ENCODE results near the gene EPHB2.
"Not testable (repeated sequence)": the region's sequence is repeated elsewhere in the genome, so short reads cannot be mapped to it uniquely, and the experiment has no call there.

EPHB2 gene

DNA sequence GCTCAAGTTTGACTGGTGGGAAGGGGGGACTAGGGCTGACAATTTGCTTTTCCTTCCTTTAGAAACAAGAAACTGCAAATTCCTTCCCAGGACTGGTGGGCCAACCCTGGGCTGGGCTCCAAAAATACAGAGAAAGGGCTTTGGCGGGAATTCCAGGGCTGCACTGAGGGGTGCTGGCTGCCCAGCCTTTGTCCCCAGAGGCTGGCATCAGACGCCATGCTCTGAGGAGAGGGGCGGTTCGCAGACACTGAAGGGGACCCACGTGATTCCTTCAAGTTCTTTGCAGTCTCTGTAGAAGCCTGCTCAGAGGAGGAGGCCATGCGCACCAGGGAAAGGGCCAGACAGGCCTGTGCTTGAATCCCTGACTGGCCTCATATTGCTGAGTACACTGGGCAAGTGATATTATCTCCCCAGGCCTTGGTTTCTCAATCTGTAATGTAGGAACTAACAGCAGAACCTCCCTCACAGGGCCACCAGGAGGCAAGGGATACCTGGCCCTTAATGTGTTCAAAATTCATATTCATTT is 119.5 kb downstream of the EPHB2 start:
- Mint-ChIP-seq H3K9me3 (no peaks in the 10 kb centered on the region), H3K27me3 (peaks cover 17 to 27% of the 10 kb centered on the region in 2 donors), H3K4me1 (no peaks in the 10 kb centered on the region), H3K36me3 (no peaks in the 10 kb centered on the region), H3K27ac (no peak overlapping the region), H3K4me3 (no peak overlapping the region)
- DNase-seq: no peak
- ATAC-seq (replicated peaks): no peak

DNA sequence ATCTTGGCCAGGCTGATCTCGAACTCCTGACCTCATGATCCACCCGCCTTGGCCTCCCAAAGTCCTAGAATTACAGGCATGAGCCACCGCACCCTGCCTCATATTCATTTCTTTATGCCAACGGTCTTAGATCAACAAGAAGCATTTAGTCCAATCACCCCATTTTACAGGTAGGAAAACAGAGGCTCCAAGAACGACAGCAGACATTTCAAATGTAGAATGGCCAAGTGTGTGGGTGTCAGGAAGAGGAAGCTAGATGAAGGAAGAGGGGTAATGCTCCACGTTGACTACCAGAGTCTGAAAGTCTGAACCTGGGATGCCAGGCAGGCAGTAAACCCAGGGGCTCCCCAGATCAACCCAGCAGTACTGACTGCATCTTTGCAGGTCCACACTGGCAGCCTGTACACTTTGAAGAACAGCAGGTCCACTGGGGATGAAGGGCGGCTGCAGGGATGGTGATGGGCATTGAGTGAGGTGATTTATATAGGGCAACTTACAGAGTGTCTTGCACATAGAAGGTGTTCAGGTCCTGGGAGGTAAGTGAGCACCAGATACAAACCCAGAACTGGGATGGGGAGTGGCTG is 120.2 kb downstream of the EPHB2 start:
- no peak overlapping the region for H3K27ac Mint-ChIP-seq
- peaks cover 13 to 24% of the 10 kb centered on the region in 2 donors for H3K27me3 Mint-ChIP-seq
- DNase-seq (no peak), ATAC-seq (replicated peaks) (no peak)
- no peaks in the 10 kb centered on the region for H3K4me1 Mint-ChIP-seq
- H3K9me3 Mint-ChIP-seq: no peaks in the 10 kb centered on the region
- H3K4me3 Mint-ChIP-seq: no peak overlapping the region
- no peaks in the 10 kb centered on the region for H3K36me3 Mint-ChIP-seq

DNA sequence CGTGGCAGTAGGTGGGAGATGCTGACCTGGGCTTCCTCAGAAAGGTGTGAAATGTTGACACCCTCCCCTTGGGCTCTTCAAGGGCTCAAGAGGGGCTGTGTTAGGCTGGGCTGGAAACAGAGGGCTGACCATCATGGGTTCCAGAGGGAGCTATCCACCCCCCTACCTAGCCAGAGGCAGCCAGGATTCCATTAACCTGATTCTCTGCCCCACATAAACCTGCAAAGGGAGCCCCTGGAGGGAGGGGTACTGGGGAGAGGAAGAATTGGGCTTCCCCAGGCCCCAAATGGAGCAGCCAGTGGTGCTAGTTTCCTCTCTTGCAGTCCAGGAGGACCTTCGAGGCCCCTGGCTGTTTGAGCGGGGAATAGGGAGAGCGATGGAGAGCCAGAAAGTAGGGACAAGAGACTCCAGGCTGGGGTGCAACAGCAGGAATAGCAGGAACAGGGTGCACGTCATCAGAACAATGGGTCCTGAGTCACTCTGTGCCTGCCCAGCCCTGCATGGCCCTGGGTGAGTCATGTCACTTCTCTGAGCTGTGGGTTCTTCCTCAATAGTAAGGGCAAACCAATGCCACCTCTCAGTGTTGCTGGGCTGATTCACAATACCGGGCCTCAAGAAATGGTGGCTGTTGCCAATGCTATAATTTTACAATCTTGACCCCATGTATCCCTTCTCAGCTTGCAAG is 121.2 kb downstream of the EPHB2 start:
- Mint-ChIP-seq H3K36me3 (no peaks in the 10 kb centered on the region), H3K9me3 (no peaks in the 10 kb centered on the region), H3K27ac (no peak overlapping the region), H3K27me3 (peaks cover 16 to 23% of the 10 kb centered on the region in 2 donors), H3K4me3 (no peak overlapping the region), H3K4me1 (no peaks in the 10 kb centered on the region)
- DNase-seq (no peak), ATAC-seq (replicated peaks) (peak in 1 of 2 donors; percentile 53)

DNA sequence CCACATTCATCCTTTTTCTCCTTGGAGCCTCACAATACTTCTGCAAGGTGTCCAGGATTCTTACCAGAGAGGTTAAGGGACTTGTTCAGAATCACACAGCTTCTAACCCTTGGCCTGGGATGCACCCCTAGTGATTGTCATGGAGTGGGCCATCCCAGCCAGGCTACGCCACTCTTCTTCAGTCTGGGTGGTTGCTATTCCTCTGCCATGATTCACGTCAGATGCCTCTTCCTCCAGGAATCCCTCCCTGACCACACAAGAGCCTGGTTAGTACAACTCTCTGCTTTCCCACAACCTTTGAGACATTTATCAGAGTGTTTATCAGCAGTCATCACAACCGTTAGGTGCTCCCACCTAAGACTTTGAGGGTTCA is 121.8 kb downstream of the EPHB2 start:
- no peak for ATAC-seq (replicated peaks)
- Mint-ChIP-seq H3K4me1 (no peaks in the 10 kb centered on the region), H3K27me3 (peaks cover 21 to 23% of the 10 kb centered on the region in 2 donors), H3K36me3 (no peaks in the 10 kb centered on the region), H3K9me3 (no peaks in the 10 kb centered on the region), H3K27ac (no peak overlapping the region), H3K4me3 (no peak overlapping the region)
- DNase-seq: no peak

DNA sequence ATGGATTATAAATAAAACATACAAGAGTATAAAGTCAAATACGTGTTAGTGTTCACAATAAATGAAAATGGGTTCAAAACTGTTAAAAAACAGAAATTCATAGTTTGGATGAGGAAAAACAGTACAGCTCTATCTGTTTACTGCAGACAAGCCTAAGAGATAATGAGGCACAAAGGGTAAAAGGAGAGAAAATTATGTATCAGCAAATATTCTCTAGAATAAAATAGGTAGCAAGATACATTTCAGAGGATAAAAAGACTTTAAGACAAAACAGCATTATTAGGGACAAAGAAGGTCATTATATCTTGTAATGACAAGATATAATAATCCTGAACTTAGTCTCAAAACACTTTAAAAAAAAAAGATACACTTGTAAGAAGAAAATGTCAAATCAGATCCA is 123.1 kb downstream of the EPHB2 start:
- H3K27ac Mint-ChIP-seq: no peak overlapping the region
- no peaks in the 10 kb centered on the region for H3K4me1 Mint-ChIP-seq
- ATAC-seq (replicated peaks) (no peak), DNase-seq (no peak)
- H3K9me3 Mint-ChIP-seq: no peaks in the 10 kb centered on the region
- no peaks in the 10 kb centered on the region for H3K36me3 Mint-ChIP-seq
- peaks cover 22 to 23% of the 10 kb centered on the region in 2 donors for H3K27me3 Mint-ChIP-seq
- no peak overlapping the region for H3K4me3 Mint-ChIP-seq

DNA sequence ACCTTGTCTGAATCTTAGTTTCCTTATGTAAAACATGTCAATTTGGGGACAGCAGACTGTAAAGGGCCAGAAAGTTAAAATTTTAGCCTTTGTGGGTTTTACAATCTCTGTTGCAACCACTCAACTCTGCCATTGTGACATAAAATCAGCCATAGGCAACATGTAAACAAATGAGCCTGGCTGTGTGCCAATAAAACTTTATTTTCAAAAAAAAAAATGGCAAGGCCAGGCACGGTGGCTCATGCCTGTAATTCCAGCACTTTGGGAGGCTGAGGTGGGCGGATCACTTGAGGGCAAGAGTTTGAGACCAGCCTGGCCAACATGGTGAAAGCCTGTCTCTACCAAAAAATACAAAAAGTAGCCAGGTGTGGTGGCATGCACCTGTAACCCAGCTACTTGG is 123.8 kb downstream of the EPHB2 start:
- H3K36me3 Mint-ChIP-seq; DNase-seq; H3K4me3 Mint-ChIP-seq; H3K4me1 Mint-ChIP-seq; ATAC-seq (replicated peaks); H3K27ac Mint-ChIP-seq; H3K9me3 Mint-ChIP-seq: not testable (repeated sequence)
- peaks cover 22% of the 10 kb centered on the region in 2 donors for H3K27me3 Mint-ChIP-seq

DNA sequence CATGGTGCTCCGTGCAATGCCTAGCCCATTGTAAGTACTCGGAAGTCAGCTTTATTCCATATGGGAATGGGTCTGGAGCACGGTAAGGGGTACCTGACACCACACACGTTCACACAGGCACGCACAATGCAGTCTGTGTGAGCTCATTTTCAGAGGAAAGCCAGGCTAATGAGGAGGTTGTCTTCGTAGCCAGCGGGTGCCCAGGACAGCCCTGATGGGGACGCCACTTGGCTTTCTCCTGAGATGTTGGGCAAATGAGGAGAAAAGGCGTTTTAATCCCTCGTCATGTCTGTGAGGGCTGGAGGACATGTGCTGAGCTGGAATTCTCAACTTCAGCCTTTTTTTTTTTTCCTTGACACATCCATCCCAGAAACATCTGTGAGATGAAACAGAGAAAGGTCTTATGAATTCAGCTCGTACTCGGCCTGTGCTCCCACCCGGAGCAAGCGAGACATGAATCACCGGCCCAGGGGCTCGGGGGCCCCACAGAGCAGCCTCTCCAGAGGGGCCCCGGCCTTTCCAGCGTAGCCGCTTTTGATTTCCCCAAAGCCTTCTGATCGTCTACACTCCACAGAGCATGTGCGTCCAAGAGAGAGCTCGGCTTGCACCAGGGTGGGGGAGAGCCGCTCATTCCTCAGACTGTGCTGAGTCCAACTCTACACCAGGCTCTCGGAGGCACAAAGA is 125.1 kb downstream of the EPHB2 start:
- DNase-seq: no peak
- Mint-ChIP-seq H3K4me1 (no peaks in the 10 kb centered on the region), H3K27me3 (peaks cover 16 to 19% of the 10 kb centered on the region in 2 donors), H3K9me3 (no peaks in the 10 kb centered on the region), H3K4me3 (no peak overlapping the region), H3K27ac (no peak overlapping the region), H3K36me3 (no peaks in the 10 kb centered on the region)
- ATAC-seq (replicated peaks): no peak

DNA sequence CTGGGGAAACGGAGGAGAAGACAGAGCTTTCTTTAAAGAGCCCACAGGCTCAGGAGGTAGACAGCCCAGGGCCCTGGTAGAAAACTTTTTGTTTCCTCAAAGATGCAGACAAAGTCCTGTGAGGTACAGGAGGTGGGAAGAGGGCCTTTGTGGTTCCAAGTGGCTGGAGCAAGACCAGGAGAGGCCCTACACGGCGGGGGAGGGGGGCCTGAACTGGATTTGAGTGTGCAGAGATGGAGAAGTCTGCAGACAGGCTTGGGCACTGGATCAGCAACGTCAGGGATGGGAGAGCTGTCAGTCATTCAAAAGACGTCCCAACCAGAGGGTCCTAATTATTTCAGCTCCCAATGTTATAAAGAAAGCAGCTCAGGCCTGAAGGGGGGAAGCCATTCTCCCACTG is 126.2 kb downstream of the EPHB2 start:
- ATAC-seq (replicated peaks): no peak
- DNase-seq: no peak
- peaks cover 11 to 16% of the 10 kb centered on the region in 2 donors for H3K27me3 Mint-ChIP-seq

DNA sequence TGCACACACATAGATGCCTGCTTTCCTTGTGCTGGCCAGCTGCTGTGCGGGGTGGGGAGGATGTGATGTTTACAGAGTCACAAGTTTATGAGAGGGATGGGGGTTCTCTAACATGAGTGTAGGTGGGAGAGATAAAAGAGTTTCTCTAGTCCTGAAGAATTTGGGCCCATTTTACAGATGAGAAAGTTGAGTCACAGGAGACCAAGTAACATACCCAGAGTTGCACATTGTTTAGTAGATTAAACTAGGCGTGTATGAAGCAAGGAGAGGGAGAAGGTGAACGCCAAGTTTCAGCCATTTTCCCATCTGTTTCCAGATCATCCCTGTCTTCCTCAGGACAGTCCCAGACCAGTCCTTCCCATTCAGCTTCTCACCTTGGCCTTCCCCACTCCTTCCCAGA is 126.7 kb downstream of the EPHB2 start:
- H3K9me3 Mint-ChIP-seq: no peaks in the 10 kb centered on the region
- no peak for ATAC-seq (replicated peaks)
- H3K36me3 Mint-ChIP-seq: no peaks in the 10 kb centered on the region
- no peak overlapping the region for H3K27ac Mint-ChIP-seq
- DNase-seq: no peak
- no peak overlapping the region for H3K4me3 Mint-ChIP-seq
- H3K27me3 Mint-ChIP-seq: peaks cover 11 to 16% of the 10 kb centered on the region in 2 donors
- H3K4me1 Mint-ChIP-seq: no peaks in the 10 kb centered on the region

More for the DNA sequence above, 126.2 kb downstream of the EPHB2 start:
- H3K4me3 Mint-ChIP-seq: no peak overlapping the region
- no peaks in the 10 kb centered on the region for H3K36me3 Mint-ChIP-seq
- H3K4me1 Mint-ChIP-seq: no peaks in the 10 kb centered on the region
- H3K9me3 Mint-ChIP-seq: no peaks in the 10 kb centered on the region
- no peak overlapping the region for H3K27ac Mint-ChIP-seq

DNA sequence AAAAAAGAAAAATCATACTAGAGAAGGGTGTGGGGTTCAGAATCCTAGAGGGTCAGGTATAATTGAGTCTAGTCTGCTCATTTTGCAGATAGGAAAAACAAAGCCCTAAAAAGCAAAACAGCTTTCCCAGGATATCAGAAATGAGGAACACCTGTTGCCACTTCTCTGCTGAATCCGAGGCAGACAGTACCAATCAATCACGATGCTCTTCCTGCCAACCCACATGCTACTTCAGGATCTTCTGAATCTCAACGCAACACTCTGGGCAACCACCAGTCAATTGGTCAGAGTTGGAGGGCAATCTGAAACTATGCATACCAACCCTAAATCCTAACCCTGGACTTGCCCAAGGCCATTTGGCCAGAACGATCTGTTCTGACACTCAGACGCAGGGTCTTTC is 128.3 kb downstream of the EPHB2 start:
- DNase-seq (no peak), ATAC-seq (replicated peaks) (no peak)
- Mint-ChIP-seq H3K36me3 (no peaks in the 10 kb centered on the region), H3K9me3 (no peaks in the 10 kb centered on the region), H3K27me3 (peaks cover 18 to 23% of the 10 kb centered on the region in 2 donors), H3K4me1 (no peaks in the 10 kb centered on the region), H3K4me3 (no peak overlapping the region), H3K27ac (no peak overlapping the region)

DNA sequence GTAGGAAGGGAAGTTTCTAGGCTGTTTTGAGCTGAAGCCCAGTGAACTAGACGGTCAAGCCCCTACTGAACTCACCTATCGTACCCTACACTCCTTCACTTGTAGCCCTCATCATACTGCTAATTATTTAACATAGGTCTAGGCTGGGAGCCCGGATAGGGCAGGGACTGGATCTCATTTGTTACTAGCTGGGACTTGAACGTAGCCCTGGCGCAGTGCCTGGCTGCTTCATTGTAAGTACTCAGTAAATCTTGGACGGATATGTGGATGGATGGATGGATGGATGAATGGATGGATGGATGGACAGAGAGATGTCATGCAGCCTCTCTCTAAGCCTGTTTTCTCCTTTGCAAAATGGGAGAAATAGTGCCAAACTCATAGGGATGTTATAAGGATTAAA is 129.2 kb downstream of the EPHB2 start:
- Mint-ChIP-seq H3K4me1 (no peaks in the 10 kb centered on the region), H3K27ac (no peak overlapping the region), H3K4me3 (no peak overlapping the region), H3K36me3 (no peaks in the 10 kb centered on the region), H3K27me3 (peaks cover 18 to 27% of the 10 kb centered on the region in 2 donors), H3K9me3 (no peaks in the 10 kb centered on the region)
- ATAC-seq (replicated peaks) (no peak), DNase-seq (no peak)

DNA sequence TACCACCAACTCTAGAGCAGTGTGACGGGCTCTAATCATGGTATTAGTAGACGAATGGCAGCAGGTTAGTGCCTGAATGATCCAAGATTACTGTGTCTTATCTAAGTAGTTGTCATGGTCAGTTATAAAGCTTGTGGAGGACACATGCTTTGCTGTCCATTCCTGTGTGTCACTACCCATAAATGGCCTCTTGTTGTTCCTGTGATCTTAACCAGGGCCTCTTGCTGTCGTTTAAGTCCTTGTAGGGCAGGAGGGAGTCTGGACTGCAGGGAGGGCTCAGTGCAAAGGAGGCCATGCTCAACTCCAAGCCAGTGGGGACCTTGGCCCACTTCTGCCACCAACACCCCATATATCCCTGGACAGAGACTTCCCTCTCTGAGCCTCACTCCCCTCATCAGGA is 130.5 kb downstream of the EPHB2 start:
- peak overlapping the region; percentile 49 for H3K27ac Mint-ChIP-seq
- no peak overlapping the region for H3K4me3 Mint-ChIP-seq
- H3K36me3 Mint-ChIP-seq: no peaks in the 10 kb centered on the region
- H3K9me3 Mint-ChIP-seq: no peaks in the 10 kb centered on the region
- ATAC-seq (replicated peaks) (no peak), DNase-seq (no peak)
- peaks cover 24 to 34% of the 10 kb centered on the region in 2 donors for H3K27me3 Mint-ChIP-seq
- H3K4me1 Mint-ChIP-seq: no peaks in the 10 kb centered on the region

DNA sequence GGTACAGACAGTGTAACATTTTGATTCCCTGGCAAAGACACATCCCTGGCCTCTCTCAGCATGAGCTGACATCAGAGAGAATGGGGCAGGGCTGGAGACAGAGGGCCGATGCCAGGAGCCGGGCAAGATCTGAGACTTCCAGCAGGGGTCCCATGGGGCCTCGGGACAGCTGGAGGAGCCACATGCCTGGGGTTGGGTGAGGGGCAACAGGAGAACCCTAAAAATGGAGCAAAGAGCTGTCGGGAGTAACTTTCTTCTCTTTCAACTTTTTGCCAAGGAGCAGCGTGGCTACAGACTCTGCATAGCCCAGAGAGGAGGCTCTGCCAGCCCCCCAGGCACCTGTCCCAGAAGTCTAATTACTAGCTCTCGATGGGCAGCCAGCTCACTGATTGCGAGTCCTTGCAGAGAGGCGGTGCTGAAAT is 131.2 kb downstream of the EPHB2 start:
- DNase-seq (no peak), ATAC-seq (replicated peaks) (no peak)
- Mint-ChIP-seq H3K9me3 (no peaks in the 10 kb centered on the region), H3K4me1 (peaks cover 5 to 7% of the 10 kb centered on the region in 2 donors), H3K36me3 (no peaks in the 10 kb centered on the region), H3K27ac (no peak overlapping the region), H3K4me3 (no peak overlapping the region), H3K27me3 (peaks cover 30 to 35% of the 10 kb centered on the region in 2 donors)

DNA sequence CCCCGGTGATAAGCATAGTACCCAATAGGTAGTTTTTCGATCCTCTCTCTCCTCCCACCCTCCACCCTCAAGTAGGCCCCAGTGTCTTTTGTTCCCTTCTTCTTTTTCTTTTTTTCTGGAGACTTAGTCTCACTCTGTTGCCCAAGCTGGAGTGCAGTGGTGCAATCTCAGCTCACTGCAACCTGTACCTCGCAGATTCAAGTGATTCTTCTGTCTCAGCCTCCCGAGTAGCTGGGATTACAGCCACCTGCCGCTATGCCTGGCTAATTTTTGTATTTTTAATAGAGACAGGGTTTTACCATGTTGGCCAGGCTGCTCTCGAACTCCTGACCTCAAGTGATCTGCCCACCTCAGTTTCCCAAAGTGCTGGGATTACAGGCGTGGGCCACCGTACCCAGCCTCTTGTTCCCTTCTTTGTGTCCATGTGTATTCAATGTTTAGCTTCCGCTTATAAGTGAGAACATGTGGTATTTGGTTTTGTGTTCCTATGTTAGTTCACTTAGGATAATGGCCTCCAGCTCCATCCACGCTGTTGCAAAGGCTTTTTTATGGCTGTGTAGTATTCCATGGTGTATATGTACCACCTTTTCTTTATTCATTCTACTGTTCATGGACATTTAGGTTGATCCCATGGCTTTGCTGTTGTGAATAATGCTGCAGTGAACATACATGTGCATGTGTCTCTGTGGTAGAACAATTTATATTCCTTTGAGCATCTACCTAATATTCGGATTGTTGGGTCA is 133.0 kb downstream of the EPHB2 start:
- H3K9me3 Mint-ChIP-seq; DNase-seq; H3K4me1 Mint-ChIP-seq; H3K27ac Mint-ChIP-seq; H3K4me3 Mint-ChIP-seq; ATAC-seq (replicated peaks); H3K36me3 Mint-ChIP-seq: not testable (repeated sequence)
- peaks cover 45 to 48% of the 10 kb centered on the region in 2 donors for H3K27me3 Mint-ChIP-seq
